Measurements from ENCODE around the gene LCAT.

DNA sequence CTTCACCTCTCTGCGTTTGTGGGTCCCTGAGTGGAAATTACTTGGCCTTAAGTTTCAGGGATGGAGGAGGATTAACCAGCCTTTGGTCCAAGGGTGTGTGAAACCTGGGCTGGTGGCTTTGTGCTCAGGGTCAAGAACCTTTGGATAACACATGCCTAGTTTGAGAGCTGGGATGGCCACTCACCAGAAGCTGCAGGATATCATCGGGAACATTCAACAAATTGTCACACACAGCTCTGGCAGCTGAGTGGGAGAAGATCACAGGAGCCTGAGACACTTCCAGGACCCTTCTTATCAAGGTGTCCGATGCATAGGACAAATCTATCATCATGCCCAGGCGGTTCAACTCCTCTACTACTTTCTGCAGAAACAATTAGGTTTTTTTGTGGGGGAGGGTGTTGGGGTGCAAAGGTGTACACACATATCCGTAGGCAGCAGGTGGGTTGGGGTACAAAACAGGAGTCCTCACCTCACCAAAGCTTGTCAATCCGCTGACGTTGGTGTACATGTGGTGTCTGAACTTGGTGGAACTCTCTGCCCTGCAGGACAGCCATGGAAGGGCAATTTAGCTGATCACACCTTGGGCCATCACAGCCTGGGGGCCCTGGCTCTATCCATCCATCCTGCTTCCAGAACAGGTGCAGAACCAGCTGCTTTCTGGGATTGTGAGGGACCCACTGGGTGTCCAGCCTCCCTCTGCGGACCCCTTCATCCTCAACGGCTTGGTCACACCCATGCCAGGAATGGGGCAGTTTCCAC lies 33.7 kb upstream of the LCAT start:
- TF ChIP-seq POLR2A (IDR thresholded peaks at IDR 0.05) (no peak), CTCF (IDR thresholded peaks at IDR 0.05) (no peak)

All from tibial nerve (tissue), 3 donors.